Common myeloid progenitor, CD34-positive (primary cell): ENCODE data around the gene TMEM106C.

Experiments used
- CTCF ChIA-PET: fragments of 350-600 bp; sonication (Branson Sonifier 250); formaldehyde crosslinking; loops from one replicate; lab custom pipeline; 2021; ENCODE audit warnings: antibody characterized with exemption; lab: Charles Lee
- POLR2A ChIA-PET: fragments of 350-600 bp; sonication (Branson Sonifier 250); formaldehyde crosslinking; loops from one replicate; lab custom pipeline; 2021; ENCODE audit warnings: antibody characterized with exemption; lab: Charles Lee
- DNase-seq, 3 donors: peaks; one replicate each; pipeline versions ENCODE4 v3.0.0 to v3.0.0-alpha.2; 2013
- H3K27ac ChIP-seq, 2 experiments: 1 replicate in 1 of 2; 2 replicates in 1 of 2; pipeline ENCODE4 v1.7.0; 2013; ENCODE audit warnings: inconsistent platforms in 2 of 2, low read length in 2 of 2, mild to moderate bottlenecking in 2 of 2, low read depth in 1 of 2, moderate library complexity in 1 of 2; ENCODE audit not compliant: severe bottlenecking in 2 of 2, insufficient read depth in 1 of 2, poor library complexity in 1 of 2
- H3K27me3 ChIP-seq, 5 experiments: replicated peaks in 2 of 5; 1 replicate in 3 of 5; 2 replicates in 2 of 5; pipeline versions ENCODE4 v1.6.1 to v1.7.0; 2013; ENCODE audit warnings: low read length in 4 of 5, mild to moderate bottlenecking in 2 of 5, moderate library complexity in 2 of 5, inconsistent platforms in 1 of 5; ENCODE audit not compliant: insufficient read depth in 5 of 5, control insufficient read depth in 4 of 5
- H3K36me3 ChIP-seq, 4 experiments: 1 replicate in 2 of 4; 2 replicates in 2 of 4; pipeline versions ENCODE4 v1.6.1 to v1.7.0; 2013; ENCODE audit warnings: low read length in 3 of 4, control low read depth in 1 of 4, mild to moderate bottlenecking in 1 of 4; ENCODE audit not compliant: control insufficient read depth in 4 of 4, insufficient read depth in 4 of 4
- H3K4me1 ChIP-seq, 4 experiments: 1 replicate in 3 of 4; 2 replicates in 1 of 4; pipeline versions ENCODE4 v1.6.1 to v1.7.1; 2013; ENCODE audit warnings: low read length in 3 of 4, mild to moderate bottlenecking in 3 of 4, control low read depth in 1 of 4, inconsistent platforms in 1 of 4, moderate library complexity in 1 of 4; ENCODE audit not compliant: control insufficient read depth in 4 of 4, insufficient read depth in 4 of 4; ENCODE audit errors: control extremely low read depth in 1 of 4
- H3K4me3 ChIP-seq, 7 experiments: 1 replicate in 4 of 7; 2 replicates in 3 of 7; pipeline versions ENCODE4 v1.5.1 to v1.7.0; 2013; ENCODE audit warnings: mild to moderate bottlenecking in 7 of 7, low read length in 6 of 7, moderate library complexity in 6 of 7, inconsistent platforms in 2 of 7, low read depth in 2 of 7, control low read depth in 1 of 7; ENCODE audit not compliant: insufficient read depth in 4 of 7, control insufficient read depth in 1 of 7; ENCODE audit errors: extremely low read depth in 1 of 7
- H3K9me3 ChIP-seq, 5 experiments: 1 replicate in 4 of 5; 2 replicates in 1 of 5; pipeline versions ENCODE4 v1.6.1 to v1.7.1; 2013; ENCODE audit warnings: low read length in 4 of 5, mild to moderate bottlenecking in 2 of 5, inconsistent platforms in 1 of 5, low read depth in 1 of 5, moderate library complexity in 1 of 5; ENCODE audit not compliant: control insufficient read depth in 4 of 5, insufficient read depth in 2 of 5; ENCODE audit errors: control extremely low read depth in 1 of 5
- WGBS: methylation state at CpG from one replicate; pipeline ENCODE4 v1.1.5; 2013; ENCODE audit not compliant: insufficient coverage; 5-methylcytosine and 5-hydroxymethylcytosine counted together

TMEM106C gene

DNA sequence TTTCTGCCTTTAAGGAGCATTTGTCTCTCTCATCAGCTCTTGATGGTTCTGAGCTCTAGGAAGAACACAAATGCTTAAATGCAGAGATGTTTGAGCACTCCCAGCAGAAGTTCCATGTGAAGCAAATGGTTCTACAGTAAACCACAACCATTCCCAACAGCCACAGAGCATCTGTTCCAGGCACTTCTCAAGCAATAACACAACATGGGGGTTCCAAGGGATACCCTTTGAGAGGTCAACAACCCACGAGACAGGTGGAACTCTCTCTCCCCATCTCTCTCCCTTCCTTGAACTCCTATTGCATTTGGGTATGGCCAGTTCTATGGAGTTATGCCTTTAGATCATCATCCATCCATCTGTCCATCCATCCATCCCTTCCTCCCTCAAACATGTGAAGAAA lies 46.1 kb downstream of the TMEM106C start:
- peaks cover 9 to 46% (median 33%) of the 10 kb centered on the region in 5 experiments for H3K27me3 ChIP-seq
- ChIA-PET CTCF (no interaction called here), POLR2A (no interaction called here)
- H3K36me3 ChIP-seq, result no peaks in the 10 kb centered on the region
- no peak for DNase-seq
- H3K4me3 ChIP-seq, result no peak overlapping the region
- peaks cover 0 to 8% (median 7%) of the 10 kb centered on the region in 4 experiments for H3K4me1 ChIP-seq
- WGBS, result 91% methylated on average over 1 of the region's 1 CpG
- H3K9me3 ChIP-seq, result no peaks in the 10 kb centered on the region
- H3K27ac ChIP-seq, result no peak overlapping the region

DNA sequence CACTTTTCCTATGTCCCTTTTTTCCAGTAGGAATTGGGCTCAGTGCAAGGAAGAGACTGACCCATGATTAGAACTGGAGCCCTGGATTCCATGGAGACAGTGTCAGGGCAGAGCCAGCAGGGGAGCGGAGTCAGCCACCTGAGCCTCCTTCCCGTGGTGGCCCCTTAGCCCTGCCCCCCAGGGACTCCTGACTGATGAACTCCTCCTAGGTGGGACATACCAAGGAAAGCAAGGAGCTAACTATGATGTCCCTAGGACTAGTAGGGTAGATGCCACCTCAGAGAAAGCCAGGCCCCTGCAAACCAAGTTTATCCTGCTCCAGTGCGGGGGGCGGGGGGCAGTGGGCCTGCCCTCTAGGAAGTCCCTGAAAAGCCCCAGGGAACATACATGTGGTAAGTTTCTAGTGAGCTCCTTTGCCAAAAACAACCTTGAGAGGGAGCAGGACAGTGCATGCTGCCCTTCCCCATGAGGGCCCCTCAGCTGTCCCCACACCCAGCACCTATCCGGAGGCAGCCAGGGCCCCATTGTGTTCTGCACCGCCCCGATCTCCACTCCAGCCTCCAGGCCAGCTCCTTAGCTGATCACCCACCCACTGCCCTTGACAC lies 47.1 kb downstream of the TMEM106C start:
- POLR2A ChIA-PET, result no interaction called here
- no peak for DNase-seq
- H3K27me3 ChIP-seq, result peaks cover 9 to 36% (median 23%) of the 10 kb centered on the region in 5 experiments
- H3K9me3 ChIP-seq, result no peaks in the 10 kb centered on the region
- no peak overlapping the region for H3K27ac ChIP-seq
- H3K4me3 ChIP-seq, result no peak overlapping the region
- no peaks in the 10 kb centered on the region for H3K4me1 ChIP-seq
- no peaks in the 10 kb centered on the region for H3K36me3 ChIP-seq
- CTCF ChIA-PET, result interaction anchor here (0.9 to 1.7 kb wide), 2 partner anchors 10 to 12 kb away, joined by 3 to 5 read pairs; no protein-coding TSS in a partner anchor
- WGBS, result 84% methylated on average over 7 of the region's 7 CpGs

DNA sequence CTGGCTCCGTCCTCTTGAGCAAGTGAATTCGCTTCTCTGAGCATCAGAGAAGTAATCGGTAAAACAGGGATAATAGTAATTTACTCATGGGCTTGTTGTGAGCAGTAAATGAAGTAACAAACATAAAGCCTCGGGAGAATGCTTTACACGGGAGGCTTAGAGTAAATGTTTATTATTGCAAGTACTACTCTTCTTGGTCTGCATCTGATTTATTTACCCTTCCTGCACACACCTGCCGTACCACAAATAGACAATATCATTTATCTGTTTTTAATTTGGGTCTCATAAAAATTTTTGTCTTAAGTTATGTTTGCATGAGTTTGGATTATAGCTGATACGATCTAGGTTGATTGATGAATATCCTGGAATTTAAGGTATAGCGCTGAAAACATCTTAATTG lies 48.7 kb downstream of the TMEM106C start:
- DNase-seq, result no peak
- H3K4me1 ChIP-seq, result no peaks in the 10 kb centered on the region
- whole genome bisulfite sequencing, result 0% methylated on average over 1 of the region's 8 CpGs
- no peaks in the 10 kb centered on the region for H3K36me3 ChIP-seq
- H3K4me3 ChIP-seq, result no peak overlapping the region
- ChIA-PET CTCF (no interaction called here), POLR2A (no interaction called here)
- H3K9me3 ChIP-seq, result no peaks in the 10 kb centered on the region
- H3K27me3 ChIP-seq, result peaks cover 5 to 20% (median 18%) of the 10 kb centered on the region in 5 experiments
- H3K27ac ChIP-seq, result no peak overlapping the region

DNA sequence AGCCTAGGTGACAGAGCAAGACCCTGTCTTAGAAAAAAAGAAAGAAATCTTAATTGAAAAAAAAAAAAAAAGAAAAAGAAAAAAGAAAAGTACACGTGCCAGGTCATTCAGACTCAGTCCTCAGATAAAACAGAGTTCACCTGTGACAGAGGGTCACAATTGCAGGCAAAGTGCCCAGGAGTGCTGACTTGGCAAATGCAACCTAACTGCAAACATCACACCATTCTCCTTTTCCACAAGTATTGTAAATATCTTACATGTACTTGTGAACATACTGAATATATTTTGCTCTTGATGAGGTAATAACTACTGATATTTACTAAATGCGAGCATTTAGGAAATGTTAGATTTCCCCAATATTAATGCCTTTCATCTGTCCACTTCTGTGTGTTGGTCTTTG lies 49.9 kb downstream of the TMEM106C start:
- WGBS, result no CpG with 5 or more reads among the region's 2 CpGs

DNA sequence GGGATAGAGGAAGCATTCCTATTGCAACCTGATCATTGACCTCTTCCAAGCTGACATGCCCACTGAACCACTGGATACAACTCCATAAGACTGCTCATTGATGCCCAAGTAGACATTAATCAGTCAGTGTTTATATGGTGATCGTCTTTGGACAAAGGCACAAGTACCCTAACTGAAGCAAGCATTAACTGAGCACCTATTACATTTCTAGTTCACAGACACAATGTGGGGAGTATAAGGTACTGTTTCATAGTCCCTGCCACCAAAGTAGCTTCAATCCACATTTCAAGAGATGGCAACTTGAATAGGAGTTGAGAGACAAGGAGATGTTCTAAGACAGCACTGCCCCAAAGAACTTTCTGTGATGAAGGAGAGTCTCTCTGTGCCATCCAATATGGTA lies 51.7 kb downstream of the TMEM106C start:
- no peaks in the 10 kb centered on the region for H3K4me1 ChIP-seq
- H3K4me3 ChIP-seq, result no peak overlapping the region
- peaks cover 0 to 15% (median 4%) of the 10 kb centered on the region in 5 experiments for H3K27me3 ChIP-seq
- POLR2A ChIA-PET, result interaction anchor here (0.6 kb wide), 1 partner anchor 10 kb away, joined by 3 read pairs; no protein-coding TSS in a partner anchor
- WGBS, result no CpG with 5 or more reads among the region's 1 CpG
- DNase-seq, result no peak
- no peaks in the 10 kb centered on the region for H3K36me3 ChIP-seq
- H3K9me3 ChIP-seq, result no peaks in the 10 kb centered on the region
- no peak overlapping the region for H3K27ac ChIP-seq
- CTCF ChIA-PET, result interaction anchor here (1.0 to 1.7 kb wide), 3 partner anchors 11 to 38 kb away, joined by 3 to 6 read pairs (median 3); no protein-coding TSS in a partner anchor

More for the DNA sequence above, 49.9 kb downstream of the TMEM106C start:
- ChIA-PET POLR2A (no interaction called here), CTCF (no interaction called here)
- Histone ChIP-seq H3K4me3 (no peak overlapping the region), H3K27ac (no peak overlapping the region), H3K9me3 (no peaks in the 10 kb centered on the region), H3K36me3 (no peaks in the 10 kb centered on the region), H3K27me3 (peaks cover 0 to 22% (median 11%) of the 10 kb centered on the region in 5 experiments), H3K4me1 (no peaks in the 10 kb centered on the region)
- DNase-seq, result no peak

DNA sequence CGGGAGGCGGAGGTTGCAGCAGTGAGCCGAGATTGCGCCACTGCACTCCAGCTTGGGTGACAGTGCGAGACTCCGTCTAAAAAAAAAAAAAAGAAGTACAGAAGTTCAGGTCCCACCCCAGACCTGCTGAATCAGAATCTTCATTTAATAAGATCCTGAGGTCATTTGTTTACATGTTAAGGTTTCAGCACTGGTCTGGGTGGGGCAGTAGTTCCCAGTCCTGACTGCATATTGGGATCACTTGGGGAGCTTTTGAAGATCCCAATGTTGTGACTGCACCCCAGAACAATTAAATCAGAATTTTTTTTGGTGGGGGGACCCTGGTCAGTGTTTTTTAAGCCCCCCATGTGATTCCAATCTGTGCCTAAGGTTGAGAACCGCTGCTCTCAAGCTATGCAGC lies 52.6 kb downstream of the TMEM106C start:
- no peak overlapping the region for H3K4me3 ChIP-seq
- CTCF ChIA-PET, result interaction anchor here (1.0 to 1.7 kb wide), 4 partner anchors 10 to 38 kb away, joined by 3 to 6 read pairs (median 3); no protein-coding TSS in a partner anchor
- 100% methylated on average over 4 of the region's 7 CpGs for WGBS
- H3K9me3 ChIP-seq, result no peaks in the 10 kb centered on the region
- POLR2A ChIA-PET, result no interaction called here
- no peak for DNase-seq
- H3K27ac ChIP-seq, result no peak overlapping the region
- H3K4me1 ChIP-seq, result no peaks in the 10 kb centered on the region
- no peaks in the 10 kb centered on the region for H3K36me3 ChIP-seq
- H3K27me3 ChIP-seq, result peaks cover 0 to 15% (median 4%) of the 10 kb centered on the region in 5 experiments

DNA sequence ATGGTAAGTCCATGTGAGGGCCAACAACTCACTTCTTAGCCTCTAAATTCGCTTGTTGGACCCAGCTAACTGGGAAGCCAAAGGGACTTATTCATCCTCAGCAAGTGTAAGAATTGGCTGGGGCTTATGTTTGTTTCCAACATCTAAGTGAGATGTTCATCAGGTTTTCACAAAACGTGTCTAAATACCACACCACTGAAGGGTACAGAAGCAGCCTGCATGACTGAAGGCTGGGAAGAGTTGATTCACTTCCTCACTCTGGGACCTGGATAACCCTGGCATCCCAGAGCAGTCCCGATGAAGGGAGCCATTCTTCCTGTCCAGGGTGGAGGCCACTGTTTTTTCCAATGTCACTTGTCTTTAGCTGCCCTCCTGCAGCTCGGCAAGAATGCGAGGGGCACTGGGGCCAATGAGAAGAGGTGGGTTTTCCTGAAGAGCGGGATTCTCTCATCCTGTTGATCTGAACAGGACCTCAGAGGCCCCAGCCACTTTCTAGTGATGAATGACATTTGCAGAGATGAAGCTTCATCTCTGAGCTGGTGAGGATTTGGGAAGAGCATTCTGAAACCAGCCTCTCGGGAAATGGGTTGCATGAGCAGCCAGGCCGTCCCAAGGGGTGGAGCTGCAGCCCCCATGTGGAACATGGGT lies 53.1 kb downstream of the TMEM106C start:
- Histone ChIP-seq H3K4me1 (no peaks in the 10 kb centered on the region), H3K9me3 (no peaks in the 10 kb centered on the region), H3K36me3 (no peaks in the 10 kb centered on the region), H3K27me3 (peaks cover 0 to 13% (median 4%) of the 10 kb centered on the region in 5 experiments), H3K27ac (no peak overlapping the region), H3K4me3 (no peak overlapping the region)
- no peak for DNase-seq
- ChIA-PET POLR2A (no interaction called here), CTCF (interaction anchor here (1.0 to 1.7 kb wide), 4 partner anchors 11 to 37 kb away, joined by 3 to 6 read pairs (median 3); no protein-coding TSS in a partner anchor)
- 90% methylated on average over 8 of the region's 8 CpGs for WGBS
